Testis (tissue), 2 donors: ENCODE measurements around the gene PRAME.

Experiments
- POLR2A ChIP-seq: fragments of 450-650 bp; IDR thresholded peaks from one replicate; pipeline ENCODE4 v1.6.1; 2017; ENCODE audit warnings: antibody characterized with exemption, mild to moderate bottlenecking, moderate library complexity
- TF ChIP-seq, protein P1 (sequence below), 3 experiments: fragments of 450-650 bp in 2 of 3; fragments of 200-600 bp in 1 of 3; sonication (generic) in 1 of 3; IDR thresholded peaks; one replicate each; pipeline ENCODE4 v1.5.1; 2016 to 2019; ENCODE audit warnings: antibody characterized with exemption in 3 of 3, mild to moderate bottlenecking in 2 of 3, moderate library complexity in 1 of 3

DNA sequence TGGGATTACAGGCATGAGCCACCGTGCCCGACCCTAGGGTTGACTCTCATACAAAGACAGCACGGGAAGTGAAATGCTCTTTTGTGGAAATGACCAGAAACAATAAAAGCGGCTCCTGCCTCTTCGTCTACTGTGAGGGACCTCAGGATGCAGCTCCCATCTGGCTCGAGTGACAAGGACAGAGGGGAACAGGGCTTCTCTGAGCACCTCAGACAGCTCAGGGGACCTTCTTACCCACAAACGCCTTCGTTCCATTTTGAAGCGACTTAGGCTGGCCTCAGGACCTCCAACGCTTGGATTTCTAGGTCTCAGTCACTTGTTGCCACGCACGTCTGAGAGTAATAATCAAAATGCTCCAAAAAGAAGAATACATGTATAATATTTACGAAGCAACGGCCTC lies 2.5 kb downstream of the PRAME start:
- TF ChIP-seq, protein P1, sequence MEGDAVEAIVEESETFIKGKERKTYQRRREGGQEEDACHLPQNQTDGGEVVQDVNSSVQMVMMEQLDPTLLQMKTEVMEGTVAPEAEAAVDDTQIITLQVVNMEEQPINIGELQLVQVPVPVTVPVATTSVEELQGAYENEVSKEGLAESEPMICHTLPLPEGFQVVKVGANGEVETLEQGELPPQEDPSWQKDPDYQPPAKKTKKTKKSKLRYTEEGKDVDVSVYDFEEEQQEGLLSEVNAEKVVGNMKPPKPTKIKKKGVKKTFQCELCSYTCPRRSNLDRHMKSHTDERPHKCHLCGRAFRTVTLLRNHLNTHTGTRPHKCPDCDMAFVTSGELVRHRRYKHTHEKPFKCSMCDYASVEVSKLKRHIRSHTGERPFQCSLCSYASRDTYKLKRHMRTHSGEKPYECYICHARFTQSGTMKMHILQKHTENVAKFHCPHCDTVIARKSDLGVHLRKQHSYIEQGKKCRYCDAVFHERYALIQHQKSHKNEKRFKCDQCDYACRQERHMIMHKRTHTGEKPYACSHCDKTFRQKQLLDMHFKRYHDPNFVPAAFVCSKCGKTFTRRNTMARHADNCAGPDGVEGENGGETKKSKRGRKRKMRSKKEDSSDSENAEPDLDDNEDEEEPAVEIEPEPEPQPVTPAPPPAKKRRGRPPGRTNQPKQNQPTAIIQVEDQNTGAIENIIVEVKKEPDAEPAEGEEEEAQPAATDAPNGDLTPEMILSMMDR (IDR thresholded peaks at IDR 0.05): no peak
- TF ChIP-seq POLR2A: no peak
